RPMI8226 (cell line): Measurements from ENCODE around the gene CAPN1.
A peak's percentile ranks its signal among the peaks of the same experiment; 100 is the strongest.

ENCODE experiments used
- DNase-seq: peaks from one replicate; pipeline ENCODE4 v3.0.0-alpha.2; 2015

CAPN1 gene

DNA sequence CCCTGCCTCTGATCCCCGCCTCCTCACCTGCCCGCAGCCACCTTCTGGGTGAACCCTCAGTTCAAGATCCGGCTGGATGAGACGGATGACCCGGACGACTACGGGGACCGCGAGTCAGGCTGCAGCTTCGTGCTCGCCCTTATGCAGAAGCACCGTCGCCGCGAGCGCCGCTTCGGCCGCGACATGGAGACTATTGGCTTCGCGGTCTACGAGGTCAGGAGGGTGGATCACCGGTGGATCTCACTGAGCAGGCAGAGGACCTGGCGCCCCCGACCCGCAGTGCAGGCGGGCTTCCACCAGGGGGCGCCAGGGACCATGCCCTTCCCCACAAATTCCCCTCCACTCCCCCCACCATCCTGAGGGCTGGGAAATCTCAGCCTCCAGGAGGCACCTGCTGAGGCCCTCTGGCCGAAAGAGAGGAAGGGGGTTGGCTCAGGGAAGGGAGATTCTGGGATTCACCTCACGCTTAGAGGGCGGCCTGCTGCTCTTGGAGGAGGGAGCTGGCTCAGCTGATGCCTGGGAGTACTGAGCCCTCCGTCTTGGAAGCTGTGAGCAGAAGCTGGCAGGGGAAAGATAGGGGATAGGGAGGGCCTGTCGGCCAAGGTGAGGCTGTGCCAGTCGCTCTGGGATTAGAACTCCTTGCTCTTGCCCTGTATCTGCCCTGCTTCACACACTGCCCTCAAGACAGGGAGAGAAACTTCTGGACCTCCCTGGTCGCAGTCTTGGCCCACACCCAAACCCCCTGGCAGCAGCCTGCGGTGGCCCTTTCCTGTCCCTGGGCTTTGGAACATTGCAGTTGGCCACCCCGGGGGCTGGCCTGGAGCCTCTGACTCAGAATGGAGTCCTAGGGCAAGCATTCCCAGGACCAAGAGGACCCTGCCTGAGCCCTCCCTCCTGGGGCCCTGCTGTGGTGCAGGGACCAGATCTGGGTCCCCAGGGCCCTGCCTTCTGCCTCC lies 23.2 kb downstream of the CAPN1 start:
- peak; percentile 57 for DNase-seq

DNA sequence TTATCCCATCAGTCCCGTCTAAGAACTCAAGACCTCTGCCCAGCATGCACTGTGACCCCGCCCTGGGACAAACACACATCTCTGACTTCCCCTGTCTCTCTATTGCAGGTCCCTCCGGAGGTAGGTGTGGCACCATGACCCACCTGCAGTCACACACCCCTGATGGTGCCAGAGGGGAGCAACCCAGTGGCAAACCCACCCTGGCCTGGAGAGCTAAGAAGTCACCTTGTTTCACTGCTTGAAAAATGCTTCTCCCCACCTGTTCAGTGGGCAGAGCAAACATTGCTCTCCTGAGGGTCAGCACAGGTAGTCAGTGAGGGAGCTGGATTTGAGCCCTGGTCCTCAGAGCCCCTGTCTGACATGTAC lies 23.9 kb downstream of the CAPN1 start:
- no peak for DNase-seq

DNA sequence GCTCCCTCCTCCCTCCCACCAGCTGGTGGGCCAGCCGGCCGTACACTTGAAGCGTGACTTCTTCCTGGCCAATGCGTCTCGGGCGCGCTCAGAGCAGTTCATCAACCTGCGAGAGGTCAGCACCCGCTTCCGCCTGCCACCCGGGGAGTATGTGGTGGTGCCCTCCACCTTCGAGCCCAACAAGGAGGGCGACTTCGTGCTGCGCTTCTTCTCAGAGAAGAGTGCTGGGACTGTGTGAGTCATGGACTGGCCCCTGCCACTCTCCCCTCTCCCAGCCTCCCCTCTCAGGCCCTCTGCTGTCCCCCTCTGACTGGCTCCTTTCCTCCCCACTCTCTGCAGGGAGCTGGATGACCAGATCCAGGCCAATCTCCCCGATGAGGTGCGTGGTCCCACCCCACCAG lies 24.7 kb downstream of the CAPN1 start:
- no peak for DNase-seq

DNA sequence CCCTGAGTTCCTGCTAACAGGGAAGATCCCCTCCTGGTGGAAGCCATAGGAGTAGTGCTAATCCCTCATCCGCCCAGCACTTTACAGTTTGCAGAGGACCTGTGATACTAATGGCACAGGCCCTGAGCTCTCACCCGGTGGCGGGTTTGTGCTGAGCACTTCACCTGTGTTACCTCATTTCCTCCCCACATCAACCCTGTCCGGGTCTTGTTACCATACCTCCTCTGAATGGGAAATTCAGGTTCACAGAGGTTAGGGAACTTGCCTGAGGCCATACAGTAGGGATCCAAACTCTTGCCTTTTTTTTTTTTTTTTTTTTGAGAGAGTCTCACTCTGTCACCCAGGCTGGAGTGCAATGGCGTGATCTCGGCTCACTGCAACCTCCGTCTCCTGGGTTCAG lies 25.2 kb downstream of the CAPN1 start:
- no peak for DNase-seq

DNA sequence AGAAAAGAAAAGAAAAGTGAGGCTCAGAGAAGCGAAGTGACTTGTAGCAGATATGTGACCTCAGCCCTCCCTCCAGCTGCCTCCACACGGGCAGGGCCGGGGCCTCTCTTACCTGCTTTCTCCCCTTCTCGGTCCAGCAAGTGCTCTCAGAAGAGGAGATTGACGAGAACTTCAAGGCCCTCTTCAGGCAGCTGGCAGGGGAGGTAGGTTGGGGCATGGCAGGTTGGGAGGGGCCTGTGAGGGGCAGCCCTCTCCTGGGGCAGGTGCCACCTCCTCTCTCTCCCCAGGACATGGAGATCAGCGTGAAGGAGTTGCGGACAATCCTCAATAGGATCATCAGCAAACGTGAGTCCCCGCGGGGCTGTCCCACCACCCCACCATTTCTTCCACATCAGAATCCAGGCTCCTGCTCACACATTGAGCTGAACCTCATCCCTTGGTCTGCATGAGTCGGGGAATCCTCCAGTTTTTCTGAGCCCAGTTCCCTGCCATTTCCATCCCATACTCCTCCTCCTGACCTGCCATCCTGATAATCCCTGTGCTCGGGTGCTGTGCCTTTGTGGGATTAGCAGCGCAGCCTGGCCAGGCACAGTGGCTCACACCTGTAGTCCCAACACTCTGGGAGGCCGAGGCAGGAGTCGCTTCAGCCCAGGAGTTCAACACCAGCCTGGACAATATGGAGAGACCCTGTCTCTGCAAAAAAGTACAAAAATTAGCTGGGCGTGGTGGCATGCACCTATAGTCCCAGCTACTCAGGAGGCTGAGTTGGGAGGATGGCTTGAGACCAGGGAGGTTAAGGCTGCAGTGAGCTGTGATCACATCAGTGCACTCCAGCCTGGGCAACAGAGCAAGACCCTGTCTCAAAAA lies 26.4 kb downstream of the CAPN1 start:
- no peak for DNase-seq

DNA sequence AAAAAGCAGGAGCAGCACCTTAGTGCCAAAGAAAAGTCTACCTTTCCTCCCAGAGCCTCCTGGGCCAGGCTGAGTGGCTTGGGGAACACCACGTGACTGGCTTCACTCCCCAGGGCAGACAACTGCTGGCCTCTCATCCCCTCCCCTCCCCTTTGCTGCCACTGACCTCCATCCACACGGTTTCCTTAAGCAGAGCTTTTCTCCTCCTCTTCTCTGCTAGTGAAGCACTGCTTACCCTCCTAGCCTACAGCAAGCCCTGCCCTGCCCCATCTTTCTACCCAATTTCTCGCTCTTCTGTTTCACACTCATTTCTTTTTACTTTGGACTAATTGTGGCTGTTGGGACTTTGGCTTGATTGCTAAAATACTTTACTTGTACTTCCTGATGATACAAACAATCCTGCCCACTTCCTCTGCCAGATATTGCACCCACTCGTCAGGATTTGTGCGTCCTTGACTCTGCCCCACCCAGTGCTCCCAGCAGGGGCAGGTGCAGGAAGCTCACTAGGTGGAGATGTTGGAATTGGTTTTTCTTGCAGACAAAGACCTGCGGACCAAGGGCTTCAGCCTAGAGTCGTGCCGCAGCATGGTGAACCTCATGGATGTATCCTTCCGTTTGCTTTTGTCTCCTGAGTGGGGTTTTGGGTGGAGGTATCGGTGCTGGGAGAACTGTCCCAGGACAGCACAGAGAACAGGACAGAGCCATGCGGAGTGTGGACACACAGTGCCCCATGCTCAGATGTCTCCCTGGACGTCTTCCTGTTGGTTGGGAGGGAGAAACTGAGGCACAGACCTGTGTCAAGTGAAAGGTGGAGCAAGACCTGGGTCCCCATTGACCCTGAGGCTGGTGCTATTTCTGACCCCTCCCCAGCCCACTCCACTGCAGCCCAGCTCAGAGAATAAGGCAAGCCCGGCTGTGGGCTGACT lies 27.3 kb downstream of the CAPN1 start:
- DNase-seq, result no peak

DNA sequence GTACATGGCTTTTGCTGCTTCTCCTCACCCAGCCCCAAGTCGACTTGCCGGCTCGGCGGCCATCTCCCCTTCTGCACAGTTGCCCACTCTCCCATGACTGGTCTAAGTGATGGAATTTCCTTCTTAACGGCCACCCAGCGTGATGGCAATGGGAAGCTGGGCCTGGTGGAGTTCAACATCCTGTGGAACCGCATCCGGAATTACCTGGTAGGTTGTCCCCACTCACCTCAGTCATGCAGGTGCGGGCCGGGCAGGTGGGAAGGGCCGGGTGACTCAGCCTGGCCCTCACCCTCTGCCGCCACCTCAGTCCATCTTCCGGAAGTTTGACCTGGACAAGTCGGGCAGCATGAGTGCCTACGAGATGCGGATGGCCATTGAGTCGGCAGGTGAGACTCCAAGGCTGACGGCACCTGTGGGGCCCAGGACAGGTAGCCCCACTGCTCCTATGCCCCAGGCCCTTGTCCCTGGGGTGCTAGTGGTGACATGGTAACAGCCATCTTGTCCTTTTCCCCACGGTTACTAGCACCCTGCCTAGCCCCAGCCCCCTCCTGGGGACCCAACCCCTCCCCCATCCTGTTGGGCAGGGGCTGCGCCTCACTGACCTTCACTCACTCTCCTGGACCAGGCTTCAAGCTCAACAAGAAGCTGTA lies 28.1 kb downstream of the CAPN1 start:
- no peak for DNase-seq

DNA sequence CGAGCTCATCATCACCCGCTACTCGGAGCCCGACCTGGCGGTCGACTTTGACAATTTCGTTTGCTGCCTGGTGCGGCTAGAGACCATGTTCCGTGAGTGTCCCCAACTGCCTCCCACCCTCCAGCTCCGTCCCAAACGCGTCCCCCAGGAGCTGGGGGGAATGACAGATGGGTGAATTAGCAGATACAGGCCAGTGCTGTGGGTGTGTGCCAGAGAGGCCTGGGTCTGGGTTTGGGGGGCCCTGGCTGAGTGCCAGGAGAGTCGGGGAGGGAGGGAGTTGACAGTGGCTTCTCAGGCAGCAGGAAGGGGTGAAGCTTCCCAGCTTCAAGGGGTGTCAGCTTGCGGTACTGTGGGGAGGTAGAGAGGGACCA lies 28.6 kb downstream of the CAPN1 start:
- no peak for DNase-seq

DNA sequence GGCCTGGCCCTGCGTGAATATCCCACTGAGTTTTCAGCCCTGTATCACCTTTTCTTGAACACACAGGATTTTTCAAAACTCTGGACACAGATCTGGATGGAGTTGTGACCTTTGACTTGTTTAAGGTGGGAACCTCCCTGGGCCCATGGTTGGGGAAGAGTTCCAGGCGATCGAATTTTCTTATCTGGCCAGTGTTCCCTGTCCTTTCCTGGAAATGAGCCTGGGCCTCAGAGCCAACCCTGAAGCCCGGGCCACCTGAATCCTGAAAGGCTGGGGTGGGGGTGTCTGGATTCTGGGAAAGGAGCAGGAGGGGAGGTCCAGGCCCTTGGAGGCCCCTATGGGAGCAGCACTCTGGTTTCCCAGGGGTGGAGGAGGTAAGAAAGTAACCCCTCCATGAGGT lies 29.0 kb downstream of the CAPN1 start:
- no peak for DNase-seq

DNA sequence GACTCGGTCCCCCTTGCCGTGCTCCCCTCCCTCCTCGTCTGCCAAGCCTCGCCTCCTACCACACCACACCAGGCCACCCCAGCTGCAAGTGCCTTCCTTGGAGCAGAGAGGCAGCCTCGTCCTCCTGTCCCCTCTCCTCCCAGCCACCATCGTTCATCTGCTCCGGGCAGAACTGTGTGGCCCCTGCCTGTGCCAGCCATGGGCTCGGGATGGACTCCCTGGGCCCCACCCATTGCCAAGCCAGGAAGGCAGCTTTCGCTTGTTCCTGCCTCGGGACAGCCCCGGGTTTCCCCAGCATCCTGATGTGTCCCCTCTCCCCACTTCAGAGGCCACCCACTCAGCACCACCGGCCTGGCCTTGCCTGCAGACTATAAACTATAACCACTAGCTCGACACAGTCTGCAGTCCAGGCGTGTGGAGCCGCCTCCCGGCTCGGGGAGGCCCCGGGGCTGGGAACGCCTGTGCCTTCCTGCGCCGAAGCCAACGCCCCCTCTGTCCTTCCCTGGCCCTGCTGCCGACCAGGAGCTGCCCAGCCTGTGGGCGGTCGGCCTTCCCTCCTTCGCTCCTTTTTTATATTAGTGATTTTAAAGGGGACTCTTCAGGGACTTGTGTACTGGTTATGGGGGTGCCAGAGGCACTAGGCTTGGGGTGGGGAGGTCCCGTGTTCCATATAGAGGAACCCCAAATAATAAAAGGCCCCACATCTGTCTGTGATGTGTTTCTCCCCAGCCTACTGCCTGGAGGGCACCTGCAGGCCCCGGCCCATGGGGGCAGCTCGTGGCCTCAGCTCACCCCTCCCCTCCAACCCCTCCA lies 29.8 kb downstream of the CAPN1 start:
- no peak for DNase-seq

DNA sequence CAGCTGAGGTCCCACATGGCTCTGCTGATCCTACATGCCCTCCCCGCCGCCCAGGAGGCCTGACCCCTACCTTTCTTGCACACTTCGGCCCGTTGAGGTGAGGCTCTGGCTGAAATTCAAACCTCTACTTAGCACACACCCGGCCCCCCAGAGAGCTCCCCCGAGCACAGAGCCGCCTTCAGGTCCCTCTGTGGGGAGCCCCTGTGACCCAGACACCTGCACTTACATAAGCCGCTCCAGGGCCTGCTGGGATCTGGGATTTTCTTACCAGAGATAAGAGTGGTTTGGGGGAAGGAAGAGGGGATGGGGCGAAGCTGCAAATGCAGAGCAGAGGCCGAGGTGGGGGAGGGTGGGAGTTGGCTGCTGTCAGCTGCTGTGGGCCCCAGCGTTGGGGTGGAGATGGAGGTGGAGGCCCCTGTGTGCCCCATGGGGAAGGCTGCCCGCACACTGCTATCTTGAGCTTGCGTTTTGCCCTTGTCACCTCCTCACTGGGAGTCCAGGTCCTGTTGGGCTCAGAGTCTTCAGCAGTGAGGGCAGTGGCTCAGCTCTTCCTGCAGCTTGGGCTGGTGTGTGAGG lies 30.6 kb downstream of the CAPN1 start:
- DNase-seq, result no peak

DNA sequence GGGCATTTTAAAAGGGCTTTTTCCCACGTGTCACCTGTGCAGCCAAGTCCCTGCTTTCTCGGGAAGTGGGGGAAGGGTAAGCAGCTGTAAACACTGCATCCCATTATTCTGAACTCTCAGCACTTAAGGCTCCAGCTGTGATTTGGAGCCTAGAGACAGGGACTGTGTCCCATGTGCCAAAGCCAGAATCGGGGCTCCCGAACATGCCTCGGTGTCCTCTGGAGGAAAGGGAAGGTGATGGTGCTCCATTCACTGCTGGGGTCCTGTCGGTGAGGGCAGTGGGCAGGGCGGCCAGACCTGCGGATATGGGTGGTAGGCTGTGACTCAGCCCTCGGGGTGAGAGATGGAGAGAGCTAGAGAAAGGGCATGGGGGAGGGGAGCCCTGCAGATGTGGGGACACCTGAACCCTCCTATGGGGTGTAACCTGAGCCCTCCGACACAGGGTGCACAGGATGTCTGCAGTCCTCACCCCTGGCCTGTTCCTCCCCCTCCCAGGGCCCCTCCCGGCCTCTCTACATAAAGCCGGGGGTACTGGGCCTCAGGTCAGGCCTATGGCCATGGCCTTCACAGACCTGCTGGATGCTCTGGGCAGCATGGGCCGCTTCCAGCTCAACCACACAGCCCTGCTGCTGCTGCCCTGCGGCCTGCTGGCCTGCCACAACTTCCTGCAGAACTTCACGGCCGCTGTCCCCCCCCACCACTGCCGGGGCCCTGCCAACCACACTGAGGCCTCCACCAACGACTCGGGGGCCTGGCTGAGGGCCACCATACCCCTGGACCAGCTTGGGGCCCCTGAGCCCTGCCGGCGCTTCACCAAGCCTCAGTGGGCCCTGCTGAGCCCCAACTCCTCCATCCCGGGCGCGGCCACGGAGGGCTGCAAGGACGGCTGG lies 31.8 kb downstream of the CAPN1 start:
- no peak for DNase-seq

DNA sequence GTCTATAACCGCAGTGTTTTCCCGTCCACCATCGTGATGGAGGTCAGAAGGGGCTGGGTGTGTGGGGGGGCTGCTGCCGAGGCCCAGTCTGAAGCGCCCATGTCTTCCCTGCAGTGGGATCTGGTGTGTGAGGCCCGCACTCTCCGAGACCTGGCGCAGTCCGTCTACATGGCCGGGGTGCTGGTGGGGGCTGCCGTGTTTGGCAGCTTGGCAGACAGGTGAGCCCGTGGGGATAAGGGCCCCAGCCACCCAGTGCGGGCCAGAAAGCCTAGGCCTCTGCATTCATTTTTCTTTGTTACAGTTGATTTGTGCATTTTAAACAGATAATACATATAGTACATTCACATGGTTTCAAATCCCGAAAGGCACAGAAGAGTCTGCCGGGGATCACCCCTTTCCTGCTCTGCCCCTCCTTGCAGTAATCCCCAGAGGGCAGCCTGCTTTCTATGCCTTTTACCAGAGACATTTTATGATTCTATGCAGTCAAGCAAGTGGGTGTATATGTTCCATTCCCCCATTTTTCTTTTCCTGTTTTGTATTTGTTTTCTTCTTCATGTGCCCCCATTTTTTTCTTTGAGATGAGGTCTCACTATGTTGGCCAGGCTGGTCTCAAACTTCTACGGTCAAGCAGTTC lies 32.6 kb downstream of the CAPN1 start:
- no peak for DNase-seq

DNA sequence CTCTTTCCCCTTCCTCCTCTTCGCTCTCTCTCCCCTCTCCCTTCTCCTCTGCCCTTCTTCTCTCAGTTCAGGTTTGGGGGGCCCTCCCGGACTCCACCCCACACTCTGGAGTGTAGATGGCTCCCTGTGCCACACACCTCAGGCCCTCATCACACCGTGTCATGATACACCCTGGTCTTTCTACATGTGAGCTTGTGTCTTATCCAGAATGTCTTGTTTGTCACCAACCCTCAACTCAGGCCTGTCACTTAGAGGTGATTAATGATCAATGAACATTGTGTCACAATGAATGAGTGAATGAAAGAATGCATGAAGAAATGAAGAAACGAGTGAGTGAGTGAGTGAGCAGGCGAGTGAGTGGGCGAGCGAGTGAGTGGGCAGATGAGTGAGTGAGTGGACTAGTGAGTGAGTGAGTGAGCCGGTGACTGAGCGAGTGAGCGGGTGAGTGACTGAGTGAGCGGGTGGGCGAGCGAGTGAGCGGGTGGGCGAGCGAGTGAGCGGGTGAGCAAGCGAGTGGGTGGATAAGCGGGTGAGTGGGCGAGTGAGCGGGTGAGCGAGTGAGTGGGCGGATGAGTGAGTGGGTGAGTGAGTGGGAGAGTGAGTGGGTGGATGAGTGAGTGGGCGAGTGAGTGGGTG lies 33.8 kb downstream of the CAPN1 start:
- DNase-seq, result no peak

DNA sequence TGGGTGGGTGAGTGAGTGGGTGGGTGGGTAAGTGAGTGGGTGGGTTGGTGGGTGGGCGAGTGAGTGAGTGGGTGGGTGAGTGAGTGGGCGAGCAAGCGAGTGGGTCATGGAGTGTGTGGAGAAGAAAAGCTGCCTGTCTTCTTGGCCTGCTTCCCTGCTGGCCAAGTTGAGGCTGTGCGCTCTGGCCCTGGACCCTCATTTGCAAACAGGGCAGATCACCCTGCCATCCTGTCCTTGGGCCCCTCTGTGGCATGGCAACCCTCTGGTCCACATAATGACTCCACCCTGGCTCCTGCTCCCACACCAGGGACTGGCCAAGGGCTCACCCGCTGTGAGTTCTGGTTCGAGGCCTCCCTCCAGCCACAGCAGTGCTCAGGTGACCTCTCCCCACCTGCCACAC lies 35.1 kb downstream of the CAPN1 start:
- no peak for DNase-seq

DNA sequence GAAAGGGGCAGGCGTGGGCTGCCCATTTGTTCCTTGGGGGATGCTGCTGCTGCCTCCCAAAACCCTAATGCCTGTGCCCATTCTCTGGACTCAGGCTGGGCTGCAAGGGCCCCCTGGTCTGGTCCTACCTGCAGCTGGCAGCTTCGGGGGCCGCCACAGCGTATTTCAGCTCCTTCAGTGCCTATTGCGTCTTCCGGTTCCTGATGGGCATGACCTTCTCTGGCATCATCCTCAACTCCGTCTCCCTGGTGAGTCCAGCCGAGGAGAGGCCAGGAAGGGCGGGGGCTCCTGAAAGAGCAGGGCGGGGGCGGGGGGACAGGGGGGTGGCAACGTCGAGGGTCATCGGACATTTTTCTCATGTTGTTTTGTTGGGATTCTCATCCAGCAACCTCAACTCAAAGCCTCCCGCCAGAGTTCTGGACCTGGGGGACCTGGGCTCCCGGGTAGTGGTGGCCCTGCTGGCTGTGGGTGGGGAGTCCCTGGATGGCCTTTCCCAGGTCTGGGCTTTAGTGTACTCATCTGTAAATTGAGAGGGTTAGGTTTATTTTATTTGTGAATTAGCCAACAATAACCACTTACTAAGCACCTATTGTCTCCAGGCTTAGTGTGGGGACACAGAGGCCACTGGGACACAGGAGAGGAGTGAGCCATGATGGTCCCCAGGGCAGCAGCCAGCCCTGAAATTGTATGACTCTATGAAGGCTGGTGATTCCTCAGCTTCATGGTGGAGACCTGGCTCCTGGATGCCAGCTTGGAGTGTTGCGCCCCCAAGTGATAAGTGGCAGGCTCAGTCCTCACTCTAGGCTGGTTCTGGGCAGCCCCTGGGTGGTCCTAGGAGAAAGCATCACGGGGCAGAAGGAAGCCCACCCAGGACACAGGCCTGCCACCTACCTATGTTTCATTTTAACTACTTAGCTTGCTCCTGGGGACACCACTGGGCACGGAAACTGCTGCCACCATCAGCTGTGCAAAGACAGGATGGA lies 36.0 kb downstream of the CAPN1 start:
- DNase-seq, result no peak

DNA sequence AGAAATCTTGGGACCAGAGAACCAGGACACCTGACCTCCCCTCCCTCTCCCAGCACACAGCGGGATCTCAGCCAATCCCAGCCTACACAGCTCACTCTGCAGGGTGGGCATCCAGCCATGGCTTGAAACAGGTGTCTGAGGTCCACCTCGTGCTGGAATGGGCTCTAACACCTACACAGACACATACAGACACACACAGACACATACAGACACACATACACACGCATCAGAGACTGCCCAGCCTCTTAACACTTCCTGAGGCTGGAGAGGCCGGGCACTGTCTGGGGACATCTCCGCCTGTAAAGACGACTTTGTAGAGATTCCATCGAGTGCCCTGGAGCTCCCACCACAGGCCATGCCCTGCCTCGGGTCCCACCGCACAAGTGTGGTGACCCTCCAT lies 36.7 kb downstream of the CAPN1 start:
- DNase-seq, result no peak

DNA sequence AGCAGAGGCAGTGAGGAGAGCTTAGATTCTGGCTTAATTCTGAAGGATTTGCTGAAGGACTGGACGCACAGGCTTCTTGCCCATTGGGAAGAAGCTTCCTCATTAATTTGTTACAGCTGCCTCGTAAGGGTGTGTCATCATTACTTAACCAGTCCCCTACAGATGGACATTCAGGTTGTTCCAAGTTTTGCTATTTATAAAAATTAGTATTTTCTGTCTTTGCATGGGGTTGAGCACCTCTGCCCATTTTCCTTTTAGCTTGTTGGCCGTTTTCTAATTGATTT lies 38.1 kb downstream of the CAPN1 start:
- DNase-seq, result no peak
